CD14-positive monocyte (primary cell): ENCODE data around the gene KIZ. TPM values are rescaled to one million over a fixed set of nuclear protein-coding genes. Genes with fewer than 3 reads are reported as not detected.

Experiments used
- DNase-seq, 3 donors: peaks; one replicate each; pipeline ENCODE4 v3.0.0-alpha.2; 2011 to 2022
- H2AFZ ChIP-seq: 2 replicates; pipeline ENCODE4 v1.6.0; 2012; ENCODE audit warnings: mild to moderate bottlenecking, low read depth, low read length, inconsistent platforms; ENCODE audit not compliant: insufficient read depth, poor library complexity, severe bottlenecking
- H3K27ac ChIP-seq, 2 donors: 1 replicate in 1 of 2; 2 replicates in 1 of 2; pipeline ENCODE4 v1.5.1; 2012 to 2013; ENCODE audit warnings: low read length in 2 of 2, control low read depth in 1 of 2, inconsistent platforms in 1 of 2, low read depth in 1 of 2, mild to moderate bottlenecking in 1 of 2
- H3K27me3 ChIP-seq, 2 donors: one replicate each; pipeline versions ENCODE4 v1.6.0 to v1.6.1; 2011 to 2013; ENCODE audit warnings: low read length in 2 of 2; ENCODE audit not compliant: control insufficient read depth in 2 of 2, insufficient read depth in 2 of 2
- H3K36me3 ChIP-seq, 2 donors: replicated peaks in 1 of 2; 1 replicate in 1 of 2; 2 replicates in 1 of 2; pipeline versions ENCODE4 v1.5.1 to v1.6.1; 2012 to 2013; ENCODE audit warnings: low read length in 2 of 2, control low read depth in 1 of 2, inconsistent platforms in 1 of 2, mild to moderate bottlenecking in 1 of 2; ENCODE audit not compliant: insufficient read depth in 2 of 2, control insufficient read depth in 1 of 2
- H3K4me1 ChIP-seq, 2 donors: 1 replicate in 1 of 2; 2 replicates in 1 of 2; pipeline versions ENCODE4 v1.5.1 to v1.6.1; 2012 to 2013; ENCODE audit warnings: low read length in 2 of 2, control low read depth in 1 of 2, inconsistent platforms in 1 of 2, mild to moderate bottlenecking in 1 of 2, moderate library complexity in 1 of 2; ENCODE audit not compliant: insufficient read depth in 2 of 2, control insufficient read depth in 1 of 2
- H3K4me2 ChIP-seq: replicated peaks from 2 replicates; pipeline ENCODE3; 2012; ENCODE audit warnings: low read length, moderate library complexity, mild to moderate bottlenecking; ENCODE audit not compliant: poor library complexity, severe bottlenecking; ENCODE audit errors: extremely low read depth
- H3K4me3 ChIP-seq, 3 experiments: fragments of 200-600 bp in 1 of 3; sonication (generic) in 1 of 3; replicated peaks in 1 of 3; 1 replicate in 2 of 3; 2 replicates in 1 of 3; pipeline ENCODE4 v1.5.1; 2011 to 2013; ENCODE audit warnings: low read length in 3 of 3, mild to moderate bottlenecking in 3 of 3, control low read depth in 2 of 3, low read depth in 2 of 3, inconsistent platforms in 1 of 3, moderate library complexity in 1 of 3
- H3K79me2 ChIP-seq: 2 replicates; pipeline ENCODE4 v1.6.0; 2012; ENCODE audit warnings: mild to moderate bottlenecking, control low read depth, inconsistent platforms, low read length, moderate library complexity; ENCODE audit not compliant: insufficient read depth
- H3K9ac ChIP-seq: 2 replicates; pipeline ENCODE4 v1.6.0; 2017; ENCODE audit warnings: low read length, mild to moderate bottlenecking; ENCODE audit not compliant: insufficient read depth, poor library complexity, severe bottlenecking
- H3K9me3 ChIP-seq, 2 donors: replicated peaks in 1 of 2; 1 replicate in 1 of 2; 2 replicates in 1 of 2; pipeline versions ENCODE4 v1.5.1 to v1.6.1; 2012 to 2013; ENCODE audit warnings: low read length in 2 of 2, control low read depth in 1 of 2; ENCODE audit not compliant: control insufficient read depth in 1 of 2, insufficient read depth in 1 of 2
- H4K20me1 ChIP-seq: 2 replicates; pipeline ENCODE4 v1.6.0; 2012; ENCODE audit warnings: mild to moderate bottlenecking, low read length, control low read depth, moderate library complexity; ENCODE audit not compliant: insufficient read depth
- H3K27ac Mint-ChIP-seq, 7 donors: one replicate each; pipeline ENCODE4 v1.8.0; 2020; ENCODE audit warnings: mild to moderate bottlenecking in 7 of 7, mixed read lengths in 7 of 7, moderate library complexity in 6 of 7, inconsistent platforms in 2 of 7
- H3K27me3 Mint-ChIP-seq, 3 donors: one replicate each; pipeline ENCODE4 v1.8.0; 2021 to 2022; ENCODE audit warnings: low read depth in 3 of 3, mild to moderate bottlenecking in 3 of 3, mixed read lengths in 3 of 3, moderate library complexity in 3 of 3, inconsistent platforms in 1 of 3
- H3K36me3 Mint-ChIP-seq, 2 donors: one replicate each; pipeline ENCODE4 v1.8.0; 2020; ENCODE audit warnings: mixed read lengths in 2 of 2, inconsistent platforms in 1 of 2, mild to moderate bottlenecking in 1 of 2
- H3K4me1 Mint-ChIP-seq: one replicate; pipeline ENCODE4 v1.8.0; 2020; ENCODE audit warnings: mild to moderate bottlenecking, mixed read lengths
- H3K4me3 Mint-ChIP-seq, 2 donors: one replicate each; pipeline ENCODE4 v1.8.0; 2020; ENCODE audit warnings: mild to moderate bottlenecking in 2 of 2, mixed read lengths in 2 of 2, moderate library complexity in 1 of 2
- H3K9me3 Mint-ChIP-seq, 7 donors: one replicate each; pipeline ENCODE4 v1.8.0; 2020 to 2022; ENCODE audit warnings: mixed read lengths in 7 of 7, mild to moderate bottlenecking in 6 of 7, moderate library complexity in 6 of 7, inconsistent platforms in 2 of 7
- WGBS: methylation state at CpG from one replicate; pipeline ENCODE4 v1.1.5; 2013; ENCODE audit warnings: missing lambda C conversion rate; ENCODE audit not compliant: insufficient coverage; 5-methylcytosine and 5-hydroxymethylcytosine counted together
- intact Hi-C, 2 donors: fragments of 100-400 bp; cut with micrococcal nuclease; formaldehyde crosslinking; loops; one replicate each; pipeline versions ENCODE4 v1.15.0 to v1.15.1; 2023
- polyA plus RNA-seq, 3 donors: library from polyadenylated mRNA; depleted of rRNA in 1 of 3; unstranded in 2 of 3; stranded (reverse) in 1 of 3; fragments of 300-500 nt in 2 of 3; fragments of >200 nt in 1 of 3; fragmentation: Illumina TruSeq in 2 of 3; gene quantifications; 1 replicate in 2 of 3; 2 replicates in 1 of 3; pipeline ENCODE4 v1.2.3, GENCODE V29; 2012 to 2021
- small RNA-seq: library from RNA; depleted of rRNA; stranded (forward); fragments of <200 nt; gene quantifications from one replicate; pipeline ENCODE3, GENCODE V24; 2012; ENCODE audit warnings: low read depth; ENCODE audit not compliant: insufficient read length
- TF ChIP-seq, protein P1 (sequence below): fragments of 200-600 bp; IDR thresholded peaks from one replicate; pipeline ENCODE4 v1.8.0; 2022; ENCODE audit warnings: antibody characterized with exemption, mild to moderate bottlenecking

KIZ gene
- polyA plus RNA-seq, 3 donors = 7.2 to 13.2 (median 10.2) TPM

- Histone ChIP-seq H3K9me3 (peaks cover under 1 to 2% of the 10 kb centered on the region in 2 donors), H3K4me2 (no peak overlapping the region), H3K27me3 (peaks cover 3 to 5% of the 10 kb centered on the region in 2 donors), H3K4me1 (no peaks in the 10 kb centered on the region), H3K9ac (no peak overlapping the region), H3K36me3 (no peaks in the 10 kb centered on the region), H3K79me2 (no peaks in the 10 kb centered on the region), H3K4me3 (no peak overlapping the region), H3K27ac (no peak overlapping the region), H4K20me1 (no peaks in the 10 kb centered on the region), H2AFZ (no peak overlapping the region)
- Mint-ChIP-seq H3K27ac (peak overlapping the region in 1 of 7 donors; percentile 28), H3K4me1 (no peaks in the 10 kb centered on the region), H3K36me3 (no peaks in the 10 kb centered on the region), H3K9me3 (peaks cover under 1 to 7% (median 2%) of the 10 kb centered on the region in 7 donors), H3K4me3 (no peak overlapping the region), H3K27me3 (peaks cover 13 to 17% (median 17%) of the 10 kb centered on the region in 3 donors)
- TF ChIP-seq, protein P1, sequence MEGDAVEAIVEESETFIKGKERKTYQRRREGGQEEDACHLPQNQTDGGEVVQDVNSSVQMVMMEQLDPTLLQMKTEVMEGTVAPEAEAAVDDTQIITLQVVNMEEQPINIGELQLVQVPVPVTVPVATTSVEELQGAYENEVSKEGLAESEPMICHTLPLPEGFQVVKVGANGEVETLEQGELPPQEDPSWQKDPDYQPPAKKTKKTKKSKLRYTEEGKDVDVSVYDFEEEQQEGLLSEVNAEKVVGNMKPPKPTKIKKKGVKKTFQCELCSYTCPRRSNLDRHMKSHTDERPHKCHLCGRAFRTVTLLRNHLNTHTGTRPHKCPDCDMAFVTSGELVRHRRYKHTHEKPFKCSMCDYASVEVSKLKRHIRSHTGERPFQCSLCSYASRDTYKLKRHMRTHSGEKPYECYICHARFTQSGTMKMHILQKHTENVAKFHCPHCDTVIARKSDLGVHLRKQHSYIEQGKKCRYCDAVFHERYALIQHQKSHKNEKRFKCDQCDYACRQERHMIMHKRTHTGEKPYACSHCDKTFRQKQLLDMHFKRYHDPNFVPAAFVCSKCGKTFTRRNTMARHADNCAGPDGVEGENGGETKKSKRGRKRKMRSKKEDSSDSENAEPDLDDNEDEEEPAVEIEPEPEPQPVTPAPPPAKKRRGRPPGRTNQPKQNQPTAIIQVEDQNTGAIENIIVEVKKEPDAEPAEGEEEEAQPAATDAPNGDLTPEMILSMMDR = no peak
- WGBS = 100% methylated on average over 1 of the region's 2 CpGs
- DNase-seq = no peak
- intact Hi-C loops = loop anchor here in 1 of 2 donors (10.0 kb wide), 1 partner anchor 166 kb away; the partner anchor contains the start of gene KIZ
Measured at GRCh38 chr20:21291026-21291425, 165.1 kb downstream of the KIZ start.

DNA sequence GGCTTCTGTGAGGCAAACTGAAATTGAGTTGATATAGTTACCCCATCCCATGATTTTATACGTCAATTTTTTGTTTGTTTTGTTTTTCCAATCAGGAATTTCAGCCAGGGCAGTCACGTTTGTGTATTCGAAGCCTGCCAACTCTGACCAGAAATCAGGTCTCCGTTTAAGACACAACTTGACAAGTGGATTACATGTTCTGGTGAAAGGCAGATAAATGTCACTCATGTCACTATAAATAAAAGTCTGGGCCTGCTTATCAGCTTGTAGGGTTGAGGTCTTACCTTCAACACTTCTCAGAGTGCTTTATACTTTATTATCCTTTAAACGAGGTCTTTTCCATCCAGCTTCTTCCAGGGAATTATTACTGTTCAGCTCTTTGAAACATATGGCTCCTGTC, 168.9 kb downstream of the KIZ start:
- Histone ChIP-seq H2AFZ (no peak overlapping the region), H3K4me3 (no peak overlapping the region), H3K27ac (no peak overlapping the region), H4K20me1 (no peaks in the 10 kb centered on the region), H3K9me3 (no peaks in the 10 kb centered on the region), H3K9ac (no peak overlapping the region), H3K4me2 (no peak overlapping the region), H3K79me2 (no peaks in the 10 kb centered on the region), H3K4me1 (no peaks in the 10 kb centered on the region), H3K36me3 (no peaks in the 10 kb centered on the region), H3K27me3 (peaks cover 2 to 7% of the 10 kb centered on the region in 2 donors)
- no peaks in the 10 kb centered on the region for H3K4me1 Mint-ChIP-seq
- no peaks in the 10 kb centered on the region for H3K36me3 Mint-ChIP-seq
- TF ChIP-seq, protein P1 = no peak
- 96% methylated on average over 4 of the region's 5 CpGs for WGBS
- no peak overlapping the region for H3K4me3 Mint-ChIP-seq
- H3K27me3 Mint-ChIP-seq = peaks cover 8 to 17% (median 9%) of the 10 kb centered on the region in 3 donors
- intact Hi-C loops = loop anchor here in 1 of 2 donors (10.0 kb wide), 1 partner anchor 170 kb away; the partner anchor contains the start of gene KIZ
- H3K27ac Mint-ChIP-seq = no peak overlapping the region
- DNase-seq = no peak
- H3K9me3 Mint-ChIP-seq = peaks cover 0 to 5% (median 0%) of the 10 kb centered on the region in 7 donors

Small RNA genes within 50 kb of the gene (small RNA-seq; reads per million reads assigned to genes)
- not detected for gene RNA5SP477

Other genes with a start within 250 kb of the KIZ start
- under 1 TPM in 2 of 3 donors, not detected in 1; 0.31 to 0.39 TPM for gene LINC00237, start 19.7 kb upstream of the KIZ start, polyA plus RNA-seq
- 100 to 1,000 TPM in 2 of 3 donors, 10 to 100 TPM in 1; 53.1 to 111 (median 101) TPM for gene XRN2, start 177.2 kb downstream of the KIZ start, polyA plus RNA-seq